ENCODE results near the gene FRA10AC1. TPM values are rescaled to one million over a fixed set of nuclear protein-coding genes. Genes with fewer than 3 reads are reported as not detected.

The FRA10AC1 gene
- total RNA-seq, 1 experiment from 2014 or later = 6.5 TPM

- CTCF ChIA-PET = interaction anchor here (0.7 kb wide), 2 partner anchors 38 to 689 kb away, joined by 4 to 6 read pairs; no protein-coding TSS in a partner anchor
- Mint-ChIP-seq H3K4me1 (ENCODE audit: low read depth, unreplicated experiment) (peaks cover 11% of the 10 kb centered on the region), H3K27ac (ENCODE audit: unreplicated experiment) (no peak overlapping the region), H3K4me3 (ENCODE audit: low read depth, unreplicated experiment) (no peak overlapping the region), H3K27me3 (ENCODE audit: unreplicated experiment) (no peaks in the 10 kb centered on the region), H3K9me3 (ENCODE audit: low read depth, unreplicated experiment) (no peaks in the 10 kb centered on the region), H3K36me3 (ENCODE audit: insufficient read depth, unreplicated experiment) (no peaks in the 10 kb centered on the region)
- DNase-seq = peak; percentile 64
- no TSS peak for BruUV-seq (replicated peaks)
- intact Hi-C loops (cut with micrococcal nuclease; ENCODE audit: unreplicated experiment) = loop anchor here (5.0 kb wide), 1 partner anchor 70 kb away; no protein-coding TSS in a partner anchor
- peak; percentile 50 for TF ChIP-seq CTCF (IDR thresholded peaks at IDR 0.05; ENCODE audit: unreplicated experiment)
Measured at GRCh38 chr10:93746844-93747284, 44.5 kb upstream of the FRA10AC1 start.

- TF ChIP-seq CTCF (IDR thresholded peaks at IDR 0.05; ENCODE audit: unreplicated experiment) = no peak
- CTCF ChIA-PET = no interaction called here
- intact Hi-C loops (cut with micrococcal nuclease; ENCODE audit: unreplicated experiment) = loop anchor here (5.0 kb wide), 1 partner anchor 72 kb away; no protein-coding TSS in a partner anchor
- Mint-ChIP-seq H3K27me3 (ENCODE audit: unreplicated experiment) (no peaks in the 10 kb centered on the region), H3K27ac (ENCODE audit: unreplicated experiment) (no peak overlapping the region), H3K9me3 (ENCODE audit: low read depth, unreplicated experiment) (no peaks in the 10 kb centered on the region), H3K36me3 (ENCODE audit: insufficient read depth, unreplicated experiment) (no peaks in the 10 kb centered on the region), H3K4me1 (ENCODE audit: low read depth, unreplicated experiment) (no peaks in the 10 kb centered on the region), H3K4me3 (ENCODE audit: low read depth, unreplicated experiment) (no peak overlapping the region)
- no peak for DNase-seq
- BruUV-seq (replicated peaks) = no TSS peak
Measured at GRCh38 chr10:93745408-93746065, 43.1 kb upstream of the FRA10AC1 start.

- intact Hi-C loops (cut with micrococcal nuclease; ENCODE audit: unreplicated experiment) = no loop called here
- H3K4me1 Mint-ChIP-seq (ENCODE audit: low read depth, unreplicated experiment) = no peaks in the 10 kb centered on the region
- H3K27ac Mint-ChIP-seq (ENCODE audit: unreplicated experiment) = no peak overlapping the region
- BruUV-seq (replicated peaks) = no TSS peak
- CTCF ChIA-PET = no interaction called here
- H3K4me3 Mint-ChIP-seq (ENCODE audit: low read depth, unreplicated experiment) = no peak overlapping the region
- H3K27me3 Mint-ChIP-seq (ENCODE audit: unreplicated experiment) = peaks cover 13% of the 10 kb centered on the region
- no peaks in the 10 kb centered on the region for H3K36me3 Mint-ChIP-seq (ENCODE audit: insufficient read depth, unreplicated experiment)
- TF ChIP-seq CTCF (IDR thresholded peaks at IDR 0.05; ENCODE audit: unreplicated experiment) = no peak
- no peak for DNase-seq
- no peaks in the 10 kb centered on the region for H3K9me3 Mint-ChIP-seq (ENCODE audit: low read depth, unreplicated experiment)
Measured at GRCh38 chr10:93742633-93743349, 40.4 kb upstream of the FRA10AC1 start.

- DNase-seq = no peak
- Mint-ChIP-seq H3K27me3 (ENCODE audit: unreplicated experiment) (peaks cover 27% of the 10 kb centered on the region), H3K9me3 (ENCODE audit: low read depth, unreplicated experiment) (no peaks in the 10 kb centered on the region), H3K36me3 (ENCODE audit: insufficient read depth, unreplicated experiment) (no peaks in the 10 kb centered on the region), H3K27ac (ENCODE audit: unreplicated experiment) (no peak overlapping the region), H3K4me1 (ENCODE audit: low read depth, unreplicated experiment) (no peaks in the 10 kb centered on the region), H3K4me3 (ENCODE audit: low read depth, unreplicated experiment) (no peak overlapping the region)
- intact Hi-C loops (cut with micrococcal nuclease; ENCODE audit: unreplicated experiment) = no loop called here
- BruUV-seq (replicated peaks) = no TSS peak
- CTCF ChIA-PET = no interaction called here
- TF ChIP-seq CTCF (IDR thresholded peaks at IDR 0.05; ENCODE audit: unreplicated experiment) = no peak
Measured at GRCh38 chr10:93741367-93741766, 39.0 kb upstream of the FRA10AC1 start.

Measured in Calu3 (cell line).